IMR-90 (cell line): ENCODE results near the gene ADM2. TPM values are rescaled to one million over a fixed set of nuclear protein-coding genes. Genes with fewer than 3 reads are reported as not detected.
A peak's percentile ranks its signal among the peaks of the same experiment; 100 is the strongest.

ENCODE experiments used
- ATAC-seq: fragments of 200-7000 bp; cut with Tn5 transposase; 2 replicates; pipeline ENCODE4 v1.9.1; 2020; ENCODE audit warnings: low read depth, mild to moderate bottlenecking, moderate library complexity
- BruUV-seq: library from RNA; stranded (reverse); fragments of 400-500 nt; replicated peaks from 2 replicates; lab custom pipeline; 2021; lab: Mats Ljungman, UMichigan
- CTCF ChIA-PET: fragments of 300-600 bp; formaldehyde crosslinking; extraction: SDS; loops from one replicate; lab custom pipeline; 2021; ENCODE audit warnings: antibody characterized with exemption; lab: Yijun Ruan, JAX
- POLR2A ChIA-PET: fragments of 300-600 bp; sonication (Branson Sonifier 250); formaldehyde crosslinking; loops from one replicate; lab custom pipeline; 2022; ENCODE audit warnings: antibody characterized with exemption; ENCODE audit not compliant: unreplicated experiment; lab: Charles Lee
- DNase-seq: peaks from one replicate; pipeline ENCODE4 v3.0.0; 2013
- H2AFZ ChIP-seq: replicated peaks from 2 replicates; pipeline ENCODE3; 2013; ENCODE audit warnings: low read length, mild to moderate bottlenecking; ENCODE audit not compliant: poor library complexity
- H2AK5ac ChIP-seq: 2 replicates; pipeline ENCODE4 v1.6.1; 2013; ENCODE audit warnings: low read depth, low read length, inconsistent platforms
- H2AK9ac ChIP-seq: replicated peaks from 2 replicates; pipeline ENCODE3; 2013; ENCODE audit warnings: mild to moderate bottlenecking, low read depth, low read length, moderate library complexity; ENCODE audit not compliant: poor library complexity
- H2BK120ac ChIP-seq: 2 replicates; pipeline ENCODE4 v1.6.1; 2013; ENCODE audit warnings: low read depth, low read length, inconsistent platforms
- H2BK15ac ChIP-seq: 3 replicates; pipeline ENCODE4 v1.6.1; 2013; ENCODE audit warnings: low read depth, low read length, inconsistent platforms
- H2BK20ac ChIP-seq: 2 replicates; pipeline ENCODE4 v1.6.1; 2013; ENCODE audit warnings: low read depth, mild to moderate bottlenecking, inconsistent platforms, low read length, moderate library complexity
- H2BK5ac ChIP-seq: 2 replicates; pipeline ENCODE4 v1.6.1; 2013; ENCODE audit warnings: mild to moderate bottlenecking, low read depth, low read length, inconsistent platforms; ENCODE audit not compliant: poor library complexity, severe bottlenecking
- H3K14ac ChIP-seq: replicated peaks from 2 replicates; pipeline ENCODE4 v1.6.1; 2013; ENCODE audit warnings: low read depth, low read length, inconsistent platforms
- H3K18ac ChIP-seq: 2 replicates; pipeline ENCODE4 v1.6.1; 2013; ENCODE audit warnings: low read depth, low read length, control low read depth
- H3K23ac ChIP-seq: 2 replicates; pipeline ENCODE4 v1.6.1; 2013; ENCODE audit warnings: low read depth, low read length, inconsistent platforms
- H3K27ac ChIP-seq: 2 replicates; pipeline ENCODE4 v1.5.1; 2013; ENCODE audit warnings: mild to moderate bottlenecking, control low read depth, low read length; ENCODE audit not compliant: insufficient read depth
- H3K27me3 ChIP-seq: 2 replicates; pipeline ENCODE4 v1.6.1; 2013; ENCODE audit warnings: low read length; ENCODE audit not compliant: control insufficient read depth, insufficient read depth
- H3K36me3 ChIP-seq: 2 replicates; pipeline ENCODE4 v1.6.1; 2013; ENCODE audit warnings: low read length, mixed read lengths; ENCODE audit not compliant: control insufficient read depth, insufficient read depth
- H3K4ac ChIP-seq: 2 replicates; pipeline ENCODE4 v1.6.1; 2013; ENCODE audit warnings: low read depth, low read length, inconsistent platforms
- H3K4me1 ChIP-seq: 2 replicates; pipeline ENCODE4 v1.6.1; 2013; ENCODE audit warnings: low read length, mixed read lengths; ENCODE audit not compliant: control insufficient read depth, insufficient read depth
- H3K4me2 ChIP-seq: 2 replicates; pipeline ENCODE4 v1.6.1; 2013; ENCODE audit warnings: low read depth, mild to moderate bottlenecking, control low read depth, low read length, moderate library complexity
- H3K4me3 ChIP-seq: 2 replicates; pipeline ENCODE4 v1.5.1; 2013; ENCODE audit warnings: low read depth, mild to moderate bottlenecking, control low read depth, low read length, moderate library complexity; ENCODE audit not compliant: insufficient read depth
- H3K56ac ChIP-seq: 2 replicates; pipeline ENCODE4 v1.6.1; 2013; ENCODE audit warnings: low read length, inconsistent platforms; ENCODE audit not compliant: insufficient read depth; ENCODE audit errors: extremely low read depth
- H3K79me1 ChIP-seq, 2 experiments: 2 replicates each; pipeline ENCODE4 v1.6.1; 2013; ENCODE audit warnings: low read length in 2 of 2, inconsistent platforms in 1 of 2, low read depth in 1 of 2
- H3K9ac ChIP-seq: 2 replicates; pipeline ENCODE4 v1.6.1; 2013; ENCODE audit warnings: low read depth, low read length, control low read depth
- H3K9me1 ChIP-seq: 2 replicates; pipeline ENCODE4 v1.6.1; 2013; ENCODE audit warnings: low read length, inconsistent platforms; ENCODE audit not compliant: insufficient read depth
- H3K9me3 ChIP-seq: 2 replicates; pipeline ENCODE4 v1.6.1; 2013; ENCODE audit warnings: low read length; ENCODE audit not compliant: control insufficient read depth, insufficient read depth
- H4K20me1 ChIP-seq: 2 replicates; pipeline ENCODE4 v1.6.1; 2013; ENCODE audit warnings: low read length, inconsistent platforms; ENCODE audit not compliant: insufficient read depth
- H4K5ac ChIP-seq: 2 replicates; pipeline ENCODE4 v1.6.1; 2013; ENCODE audit warnings: mild to moderate bottlenecking, low read depth, low read length, control low read depth
- H4K8ac ChIP-seq, 2 experiments: 2 replicates each; pipeline ENCODE4 v1.6.1; 2013; ENCODE audit warnings: low read depth in 2 of 2, low read length in 2 of 2, control low read depth in 1 of 2, inconsistent platforms in 1 of 2
- H4K91ac ChIP-seq: 2 replicates; pipeline ENCODE4 v1.6.1; 2013; ENCODE audit warnings: low read depth, low read length, inconsistent platforms; ENCODE audit not compliant: insufficient read depth
- CTCF ChIP-seq: conservative IDR thresholded peaks from 2 replicates; pipeline ENCODE4 v1.5.1; 2012; ENCODE audit warnings: mild to moderate bottlenecking, low read depth, low read length, improper control_type of control experiment
- MAZ ChIP-seq: IDR thresholded peaks from 2 replicates; pipeline ENCODE4 v1.6.1; 2012; ENCODE audit warnings: low read depth, mild to moderate bottlenecking, low read length, improper control_type of control experiment, moderate library complexity, borderline replicate concordance
- WGBS, 2 experiments: methylation state at CpG; one replicate each; pipeline versions ENCODE4 v1.1.5 to v1.1.7; 2013; ENCODE audit warnings: missing lambda C conversion rate in 2 of 2; ENCODE audit not compliant: insufficient read length in 1 of 2; ENCODE audit errors: extremely low coverage in 2 of 2; 5-methylcytosine and 5-hydroxymethylcytosine counted together
- dilution Hi-C: fragments of 300-500 bp; cut with HindIII; formaldehyde crosslinking; loops from one replicate; pipeline ENCODE4 v1.14.3; 2018; ENCODE audit warnings: low sequenced_read_pairs; ENCODE audit not compliant: unreplicated experiment
- in situ Hi-C: fragments of 300-500 bp; cut with MboI; formaldehyde crosslinking; loops from 3 replicates; pipeline ENCODE4 v1.14.3; 2019; ENCODE audit warnings: low sequenced_read_pairs, inconsistent platforms, mixed read lengths
- intact Hi-C: fragments of 100-400 bp; cut with micrococcal nuclease; formaldehyde crosslinking; loops from 2 replicates; pipeline ENCODE4 v1.10.0; 2022
- polyA plus RNA-seq, 3 experiments: library from polyadenylated mRNA; depleted of rRNA; stranded (reverse); fragments of >200 nt; gene quantifications; 2 replicates each; pipeline ENCODE4 v1.2.3, GENCODE V29; 2012; ENCODE audit warnings: low replicate concordance in 1 of 3
- total RNA-seq: library from RNA; depleted of rRNA; stranded (reverse); fragments of >200 nt; gene quantifications from 2 replicates; pipeline ENCODE4 v1.2.3, GENCODE V29; 2012
- TF ChIP-seq, protein P1 (sequence below): fragments of 150-350 bp; IDR thresholded peaks from 2 replicates; pipeline ENCODE4 v1.6.1; 2017; ENCODE audit warnings: mild to moderate bottlenecking, antibody characterized with exemption, low read length, low read depth
- TF ChIP-seq, protein P2 (sequence below): fragments of 150-350 bp; IDR thresholded peaks from 2 replicates; pipeline ENCODE4 v1.6.1; 2016; ENCODE audit warnings: low read depth, mild to moderate bottlenecking, low read length, moderate library complexity, borderline replicate concordance

Gene ADM2
- total and polyA plus RNA-seq, 2 of the 4 experiments (the other 2 are of a cell fraction), result 0.18 to 2.3 TPM

DNA sequence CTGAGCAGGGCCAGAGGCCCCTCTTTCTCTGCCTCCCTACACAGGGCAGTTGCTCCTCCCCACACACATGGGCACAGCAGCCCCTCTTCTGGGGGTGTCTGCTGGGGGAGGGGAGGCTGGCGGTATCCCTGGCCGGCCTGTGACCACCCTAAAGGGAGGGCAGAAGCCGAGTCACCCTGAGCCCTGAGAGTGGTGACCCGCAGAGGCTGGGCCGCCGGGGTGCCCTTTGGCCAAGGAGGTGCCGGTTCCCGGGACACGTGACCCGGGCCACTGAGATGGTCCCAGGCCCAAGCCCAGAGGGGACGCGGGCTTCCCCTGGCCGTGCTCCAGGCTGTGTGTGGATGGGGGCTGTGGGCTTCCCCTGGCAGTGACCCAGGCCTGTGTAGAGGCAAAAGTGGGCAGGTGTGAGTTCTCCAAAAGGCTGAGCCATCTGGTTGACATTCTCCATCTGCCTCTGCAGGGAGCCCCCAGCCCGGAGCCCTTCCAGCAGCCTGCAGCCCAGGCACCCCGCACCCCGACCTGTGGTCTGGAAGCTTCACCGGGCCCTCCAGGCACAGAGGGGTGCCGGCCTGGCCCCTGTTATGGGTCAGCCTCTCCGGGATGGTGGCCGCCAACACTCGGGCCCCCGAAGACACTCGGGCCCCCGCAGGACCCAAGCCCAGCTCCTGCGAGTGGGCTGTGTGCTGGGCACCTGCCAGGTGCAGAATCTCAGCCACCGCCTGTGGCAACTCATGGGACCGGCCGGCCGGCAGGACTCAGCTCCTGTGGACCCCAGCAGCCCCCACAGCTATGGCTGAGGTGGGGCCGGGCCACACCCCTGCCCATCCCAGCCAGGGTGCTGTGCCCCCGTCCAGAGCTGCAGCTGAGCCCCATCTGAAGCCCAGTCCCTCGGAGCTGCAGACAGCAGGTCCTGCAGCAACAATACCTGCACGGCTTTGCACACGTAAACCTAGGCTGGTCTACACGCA, 1.0 kb downstream of the ADM2 start:
- Histone ChIP-seq H3K9ac (peak overlapping the region; percentile 64), H2BK5ac (no peak overlapping the region)
- POLR2A ChIA-PET, result no interaction called here

More for the DNA sequence above, 1.0 kb downstream of the ADM2 start:
- H2AK9ac ChIP-seq, result peak overlapping the region; percentile 99
- no peaks in the 10 kb centered on the region; the same call in 1 of the 2 replicates for H3K9me1 ChIP-seq
- TF ChIP-seq, protein P1, sequence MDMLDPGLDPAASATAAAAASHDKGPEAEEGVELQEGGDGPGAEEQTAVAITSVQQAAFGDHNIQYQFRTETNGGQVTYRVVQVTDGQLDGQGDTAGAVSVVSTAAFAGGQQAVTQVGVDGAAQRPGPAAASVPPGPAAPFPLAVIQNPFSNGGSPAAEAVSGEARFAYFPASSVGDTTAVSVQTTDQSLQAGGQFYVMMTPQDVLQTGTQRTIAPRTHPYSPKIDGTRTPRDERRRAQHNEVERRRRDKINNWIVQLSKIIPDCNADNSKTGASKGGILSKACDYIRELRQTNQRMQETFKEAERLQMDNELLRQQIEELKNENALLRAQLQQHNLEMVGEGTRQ, result peak; percentile 64
- TF ChIP-seq MAZ, result peak; percentile 32; the same call in 1 of the 2 replicates
- TF ChIP-seq, protein P2, sequence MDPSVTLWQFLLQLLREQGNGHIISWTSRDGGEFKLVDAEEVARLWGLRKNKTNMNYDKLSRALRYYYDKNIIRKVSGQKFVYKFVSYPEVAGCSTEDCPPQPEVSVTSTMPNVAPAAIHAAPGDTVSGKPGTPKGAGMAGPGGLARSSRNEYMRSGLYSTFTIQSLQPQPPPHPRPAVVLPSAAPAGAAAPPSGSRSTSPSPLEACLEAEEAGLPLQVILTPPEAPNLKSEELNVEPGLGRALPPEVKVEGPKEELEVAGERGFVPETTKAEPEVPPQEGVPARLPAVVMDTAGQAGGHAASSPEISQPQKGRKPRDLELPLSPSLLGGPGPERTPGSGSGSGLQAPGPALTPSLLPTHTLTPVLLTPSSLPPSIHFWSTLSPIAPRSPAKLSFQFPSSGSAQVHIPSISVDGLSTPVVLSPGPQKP, result no peak
- TF ChIP-seq CTCF, result no peak
- no TSS peak for BruUV-seq
- peak overlapping the region; percentile 17 for H3K27ac ChIP-seq
- CTCF ChIA-PET, result interaction anchor here (0.5 kb wide), 1 partner anchor 116 kb away, joined by 4 read pairs; no protein-coding TSS in a partner anchor
- peak overlapping the region; percentile 86 for H2AFZ ChIP-seq
- H2AK5ac ChIP-seq, result peak overlapping the region; percentile 87
- peaks cover 21% of the 10 kb centered on the region for H3K27me3 ChIP-seq
- no peak overlapping the region for H2BK20ac ChIP-seq
- peak overlapping the region; percentile 72 for H2BK120ac ChIP-seq
- peak overlapping the region; percentile 79 to 97; a peak in 3 of 4 replicates for H4K8ac ChIP-seq
- DNase-seq, result no peak
- H3K4me2 ChIP-seq, result peak overlapping the region; percentile 53
- peak overlapping the region; percentile 91 for H3K4ac ChIP-seq
- H3K4me1 ChIP-seq, result no peaks in the 10 kb centered on the region
- dilution Hi-C loops, result no loop called here
- ATAC-seq, result peak; percentile 12
- 82% methylated on average over 17 of the region's 35 CpGs; no CpG with 5 or more reads in 1 of the 2 experiments for WGBS, 2 experiments
- intact Hi-C loops, result no loop called here
- H3K23ac ChIP-seq, result peak overlapping the region; percentile 78
- H3K4me3 ChIP-seq, result peak overlapping the region; percentile 57
- in situ Hi-C loops, result no loop called here
- peak overlapping the region; percentile 17; the same call in 1 of the 2 replicates for H3K56ac ChIP-seq
- peaks cover 0 to 3% of the 10 kb centered on the region in 2 experiments; a peak in 1 of 4 replicates for H3K79me1 ChIP-seq
- peaks cover 4% of the 10 kb centered on the region; the same call in 1 of the 2 replicates for H3K36me3 ChIP-seq
- H2BK15ac ChIP-seq, result no peak overlapping the region; the same call in 2 of the 3 replicates
- H4K91ac ChIP-seq, result peak overlapping the region; percentile 94
- no peaks in the 10 kb centered on the region; the same call in 1 of the 2 replicates for H4K20me1 ChIP-seq
- H3K9me3 ChIP-seq, result no peaks in the 10 kb centered on the region
- H4K5ac ChIP-seq, result no peak overlapping the region; the same call in 1 of the 2 replicates
- peak overlapping the region; percentile 85 for H3K14ac ChIP-seq
- H3K18ac ChIP-seq, result peak overlapping the region; percentile 1; the same call in 1 of the 2 replicates
